ENCODE measurements around the gene DCAF7.

The DCAF7 gene

DNA sequence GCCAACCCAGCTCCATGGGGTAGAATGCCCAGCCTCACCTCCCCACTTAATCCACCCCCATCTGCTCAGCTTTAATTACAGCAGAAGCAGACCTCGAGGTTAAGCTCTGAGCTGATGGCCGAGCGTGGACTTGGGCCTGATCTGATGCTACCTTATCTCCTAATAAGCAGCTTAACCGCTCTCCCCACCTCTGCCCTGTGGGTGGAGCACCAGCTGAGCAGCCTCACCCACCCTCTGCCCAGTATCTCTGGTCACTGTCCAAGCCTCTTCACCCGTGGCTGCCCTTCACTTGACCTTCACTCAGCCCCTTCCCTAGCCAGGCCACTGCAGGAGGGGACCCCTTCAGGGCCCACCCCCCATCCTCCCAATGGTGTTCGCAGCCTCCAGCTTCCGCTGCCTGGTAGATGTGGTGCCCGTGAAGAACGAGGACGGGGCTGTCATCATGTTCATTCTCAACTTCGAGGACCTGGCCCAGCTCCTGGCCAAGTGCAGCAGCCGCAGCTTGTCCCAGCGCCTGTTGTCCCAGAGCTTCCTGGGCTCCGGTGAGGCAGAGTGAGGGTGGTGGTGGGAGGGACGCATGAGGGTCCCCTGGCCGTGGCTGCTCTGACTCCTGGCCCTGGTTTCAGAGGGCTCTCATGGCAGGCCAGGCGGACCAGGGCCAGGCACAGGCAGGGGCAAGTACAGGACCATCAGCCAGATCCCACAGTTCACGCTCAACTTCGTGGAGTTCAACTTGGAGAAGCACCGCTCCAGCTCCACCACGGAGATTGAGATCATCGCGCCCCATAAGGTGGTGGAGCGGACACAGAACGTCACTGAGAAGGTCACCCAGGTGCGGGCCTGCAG is 20.3 kb upstream of the DCAF7 start:
- Histone ChIP-seq H3K9me2 (replicated peaks; ENCODE audit: insufficient read depth, low read length) (no peaks in the 10 kb centered on the region), H3K27me3 (replicated peaks; ENCODE audit: insufficient read depth, low read length) (peaks cover 25% of the 10 kb centered on the region), H3K9ac (ENCODE audit: low read length) (no peak overlapping the region), H3F3A (ENCODE audit: insufficient read depth, low read length) (no peaks in the 10 kb centered on the region), H3K4me3 (ENCODE audit: low read length) (no peak overlapping the region), H3K4me1 (ENCODE audit: low read length) (no peaks in the 10 kb centered on the region), H3K36me3 (replicated peaks; ENCODE audit: insufficient read depth, low read length) (no peaks in the 10 kb centered on the region), H4K20me1 (ENCODE audit: insufficient read depth, low read length) (no peaks in the 10 kb centered on the region), H3K79me2 (ENCODE audit: low read length) (no peaks in the 10 kb centered on the region), H3K9me3 (replicated peaks; ENCODE audit: insufficient read depth, low read length) (no peaks in the 10 kb centered on the region), H2AFZ (ENCODE audit: low read length) (no peak overlapping the region), H3K27ac (ENCODE audit: low read length) (no peak overlapping the region), H3K4me2 (ENCODE audit: low read depth, low read length) (no peak overlapping the region)
- no peak for DNase-seq
- TF ChIP-seq, protein P1, sequence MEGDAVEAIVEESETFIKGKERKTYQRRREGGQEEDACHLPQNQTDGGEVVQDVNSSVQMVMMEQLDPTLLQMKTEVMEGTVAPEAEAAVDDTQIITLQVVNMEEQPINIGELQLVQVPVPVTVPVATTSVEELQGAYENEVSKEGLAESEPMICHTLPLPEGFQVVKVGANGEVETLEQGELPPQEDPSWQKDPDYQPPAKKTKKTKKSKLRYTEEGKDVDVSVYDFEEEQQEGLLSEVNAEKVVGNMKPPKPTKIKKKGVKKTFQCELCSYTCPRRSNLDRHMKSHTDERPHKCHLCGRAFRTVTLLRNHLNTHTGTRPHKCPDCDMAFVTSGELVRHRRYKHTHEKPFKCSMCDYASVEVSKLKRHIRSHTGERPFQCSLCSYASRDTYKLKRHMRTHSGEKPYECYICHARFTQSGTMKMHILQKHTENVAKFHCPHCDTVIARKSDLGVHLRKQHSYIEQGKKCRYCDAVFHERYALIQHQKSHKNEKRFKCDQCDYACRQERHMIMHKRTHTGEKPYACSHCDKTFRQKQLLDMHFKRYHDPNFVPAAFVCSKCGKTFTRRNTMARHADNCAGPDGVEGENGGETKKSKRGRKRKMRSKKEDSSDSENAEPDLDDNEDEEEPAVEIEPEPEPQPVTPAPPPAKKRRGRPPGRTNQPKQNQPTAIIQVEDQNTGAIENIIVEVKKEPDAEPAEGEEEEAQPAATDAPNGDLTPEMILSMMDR (IDR thresholded peaks at IDR 0.05; ENCODE audit: low read length): no peak

DNA sequence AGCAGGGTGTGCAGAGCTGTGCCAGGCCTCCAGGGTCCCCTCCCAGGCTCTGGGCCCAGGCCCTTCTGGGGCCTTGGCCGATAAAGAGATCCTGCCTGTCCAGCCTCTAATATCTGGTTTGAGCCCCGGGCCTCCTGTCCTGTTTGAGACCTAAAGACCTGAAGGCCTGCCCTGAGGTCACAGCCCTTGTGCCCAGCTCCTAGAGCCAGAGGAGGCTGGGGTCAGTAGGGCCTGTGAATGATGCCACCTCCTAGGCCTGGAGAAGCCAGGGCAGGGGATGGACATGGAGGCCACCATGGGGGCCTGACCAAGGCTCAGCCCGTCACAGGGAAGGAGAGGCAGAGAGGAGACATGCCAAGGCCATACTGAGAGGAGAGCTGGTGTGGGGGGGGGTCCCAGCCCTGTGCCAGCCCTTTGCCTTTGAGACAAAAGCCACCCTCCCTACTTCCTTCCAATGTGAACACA is 19.7 kb upstream of the DCAF7 start:
- Histone ChIP-seq H3K4me3 (ENCODE audit: low read length) (no peak overlapping the region), H3K9ac (ENCODE audit: low read length) (no peak overlapping the region), H3K27ac (ENCODE audit: low read length) (no peak overlapping the region), H4K20me1 (ENCODE audit: insufficient read depth, low read length) (no peaks in the 10 kb centered on the region), H3K9me2 (replicated peaks; ENCODE audit: insufficient read depth, low read length) (no peaks in the 10 kb centered on the region), H3K79me2 (ENCODE audit: low read length) (no peaks in the 10 kb centered on the region), H2AFZ (ENCODE audit: low read length) (no peak overlapping the region), H3K36me3 (replicated peaks; ENCODE audit: insufficient read depth, low read length) (no peaks in the 10 kb centered on the region), H3K27me3 (replicated peaks; ENCODE audit: insufficient read depth, low read length) (peaks cover 31% of the 10 kb centered on the region), H3K9me3 (replicated peaks; ENCODE audit: insufficient read depth, low read length) (no peaks in the 10 kb centered on the region), H3K4me2 (ENCODE audit: low read depth, low read length) (no peak overlapping the region), H3F3A (ENCODE audit: insufficient read depth, low read length) (no peaks in the 10 kb centered on the region), H3K4me1 (ENCODE audit: low read length) (no peaks in the 10 kb centered on the region)
- DNase-seq: no peak
- TF ChIP-seq EZH2 (optimal IDR thresholded peaks at IDR 0.05; ENCODE audit: low read depth, low read length) (no peak), EZH2phosphoT487 (IDR thresholded peaks at IDR 0.05; ENCODE audit: low read length) (no peak)
- TF ChIP-seq, protein P1 (IDR thresholded peaks at IDR 0.05; ENCODE audit: low read length): no peak

DNA sequence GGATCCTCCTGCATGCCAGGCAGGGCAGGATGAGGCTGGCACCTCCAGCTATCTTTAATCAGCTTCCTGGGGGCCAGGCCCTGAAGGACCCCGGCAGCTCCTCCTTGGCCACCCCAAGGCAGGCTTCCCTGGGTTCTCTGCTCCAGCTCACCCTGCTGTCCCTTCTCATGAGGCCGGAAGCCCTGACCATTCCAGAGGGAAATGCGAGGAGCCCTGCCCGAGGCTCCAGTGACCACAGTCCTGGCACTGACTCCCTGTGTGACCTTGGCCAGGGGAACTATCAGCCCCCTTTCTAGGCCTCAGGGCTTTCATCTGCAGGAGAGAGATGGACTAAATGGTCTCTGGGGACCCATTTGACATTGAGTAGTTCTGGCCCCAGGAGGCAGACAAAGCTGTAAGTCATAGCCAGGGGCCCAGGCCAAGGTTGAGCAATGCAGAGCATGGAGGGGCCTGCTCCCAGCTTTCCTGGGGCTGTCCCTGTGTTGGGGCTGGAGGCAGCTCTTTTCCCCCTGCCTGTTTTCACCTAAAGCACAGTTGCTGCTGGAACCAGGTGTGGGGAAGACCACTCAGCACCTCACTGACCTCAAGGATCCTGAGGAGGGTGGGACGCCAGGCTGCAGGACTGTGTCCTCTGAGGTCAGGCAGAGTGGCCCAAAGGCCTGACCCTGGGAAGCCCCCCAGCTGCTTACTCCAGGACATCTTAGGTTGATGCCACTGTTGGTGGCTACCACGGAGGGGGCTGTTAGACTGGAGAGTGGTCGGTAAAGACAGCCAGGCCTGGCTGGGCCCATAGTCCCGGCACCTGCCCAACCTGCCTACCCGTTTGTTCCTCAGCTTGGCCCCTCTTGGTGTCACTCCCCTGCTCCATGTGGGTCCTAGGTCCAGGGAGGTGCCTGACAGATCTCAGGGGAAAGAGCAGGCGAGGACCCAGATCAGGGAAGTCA is 19.0 kb upstream of the DCAF7 start:
- no peaks in the 10 kb centered on the region for H3K36me3 ChIP-seq (replicated peaks; ENCODE audit: insufficient read depth, low read length)
- no peak overlapping the region for H3K27ac ChIP-seq (ENCODE audit: low read length)
- H3K9me2 ChIP-seq (replicated peaks; ENCODE audit: insufficient read depth, low read length): no peaks in the 10 kb centered on the region
- H3K4me3 ChIP-seq (ENCODE audit: low read length): no peak overlapping the region
- H3K4me2 ChIP-seq (ENCODE audit: low read depth, low read length): no peak overlapping the region
- H3F3A ChIP-seq (ENCODE audit: insufficient read depth, low read length): no peaks in the 10 kb centered on the region
- H4K20me1 ChIP-seq (ENCODE audit: insufficient read depth, low read length): no peaks in the 10 kb centered on the region
- no peaks in the 10 kb centered on the region for H3K4me1 ChIP-seq (ENCODE audit: low read length)
- peaks cover 25% of the 10 kb centered on the region for H3K27me3 ChIP-seq (replicated peaks; ENCODE audit: insufficient read depth, low read length)
- TF ChIP-seq EZH2 (optimal IDR thresholded peaks at IDR 0.05; ENCODE audit: low read depth, low read length) (no peak), EZH2phosphoT487 (IDR thresholded peaks at IDR 0.05; ENCODE audit: low read length) (no peak)
- TF ChIP-seq, protein P1 (IDR thresholded peaks at IDR 0.05; ENCODE audit: low read length): no peak
- no peaks in the 10 kb centered on the region for H3K9me3 ChIP-seq (replicated peaks; ENCODE audit: insufficient read depth, low read length)
- H3K79me2 ChIP-seq (ENCODE audit: low read length): no peaks in the 10 kb centered on the region
- no peak for DNase-seq
- H2AFZ ChIP-seq (ENCODE audit: low read length): no peak overlapping the region
- no peak overlapping the region for H3K9ac ChIP-seq (ENCODE audit: low read length)

Data from MM.1S (cell line).